Measurements from ENCODE around the gene RGS6.

Gene RGS6

DNA sequence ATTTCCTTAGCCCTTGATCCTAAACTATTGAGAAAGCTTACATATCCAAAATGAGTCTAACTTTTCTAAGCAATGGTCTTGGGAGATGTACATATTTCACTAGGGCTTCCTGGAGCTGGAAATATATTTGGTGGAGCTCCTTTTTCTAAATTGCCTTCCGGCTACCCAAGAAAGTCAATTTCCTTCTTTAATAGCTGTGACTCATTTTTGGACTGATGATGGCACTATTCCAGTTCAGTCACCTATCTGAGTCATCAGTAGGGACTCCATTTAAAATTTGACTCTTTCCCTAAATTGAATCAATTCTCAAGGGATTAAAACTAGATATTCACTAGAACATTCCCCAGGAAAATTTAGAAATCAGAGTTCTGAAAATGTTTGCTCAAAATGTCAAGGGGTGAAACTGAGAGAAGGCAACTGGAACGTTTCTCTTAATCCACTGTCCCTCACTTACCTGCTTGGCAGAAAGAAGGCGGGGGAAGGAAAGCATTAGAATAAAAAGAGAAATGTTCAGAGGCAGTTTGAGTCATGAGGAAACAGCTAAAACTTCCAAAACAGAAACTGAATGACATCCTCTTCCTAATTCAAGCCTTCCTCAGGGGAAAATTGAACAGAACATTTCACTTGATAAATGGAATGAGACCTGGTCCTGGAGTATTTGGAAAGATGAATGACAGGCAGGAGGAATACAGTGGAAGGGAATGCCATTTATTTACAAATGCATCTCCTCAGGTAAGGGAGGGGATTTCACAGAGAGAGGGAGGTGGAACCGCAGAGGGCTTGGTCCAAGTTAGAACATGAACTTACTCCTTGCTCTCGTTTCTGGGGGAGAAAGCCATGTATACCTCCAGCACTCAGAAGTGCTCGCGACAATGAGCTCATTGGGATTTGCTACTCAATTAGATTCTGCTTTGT is 91.2 kb downstream of the RGS6 start:
- no peak overlapping the region for H3K4me3 Mint-ChIP-seq

DNA sequence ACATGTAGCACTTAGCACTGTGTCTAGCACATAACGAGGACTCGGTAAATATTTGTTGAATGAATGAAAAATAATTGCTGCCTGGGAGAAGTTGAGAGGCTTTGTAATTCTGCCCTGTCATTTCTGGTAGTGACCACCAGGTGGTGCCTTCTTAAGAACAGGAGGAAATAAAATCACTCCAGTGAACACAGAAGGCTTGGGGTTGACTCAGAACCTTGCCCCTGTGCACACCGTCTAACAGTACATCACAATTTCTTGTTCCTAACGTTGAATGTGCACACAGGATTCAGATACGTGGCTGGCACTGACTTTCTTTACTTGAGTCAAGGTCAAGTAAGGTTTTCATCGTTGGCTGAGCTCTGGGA is 91.8 kb downstream of the RGS6 start:
- Mint-ChIP-seq H3K27me3 (peaks cover 35% of the 10 kb centered on the region), H3K4me1 (no peaks in the 10 kb centered on the region), H3K9me3 (no peaks in the 10 kb centered on the region), H3K36me3 (no peaks in the 10 kb centered on the region), H3K27ac (no peak overlapping the region), H3K4me3 (no peak overlapping the region)
- ATAC-seq: no peak

More for the DNA sequence above, 91.2 kb downstream of the RGS6 start:
- no peak for ATAC-seq
- Mint-ChIP-seq H3K36me3 (no peaks in the 10 kb centered on the region), H3K27me3 (peaks cover 35% of the 10 kb centered on the region), H3K27ac (no peak overlapping the region), H3K4me1 (no peaks in the 10 kb centered on the region), H3K9me3 (peaks cover 3% of the 10 kb centered on the region)

DNA sequence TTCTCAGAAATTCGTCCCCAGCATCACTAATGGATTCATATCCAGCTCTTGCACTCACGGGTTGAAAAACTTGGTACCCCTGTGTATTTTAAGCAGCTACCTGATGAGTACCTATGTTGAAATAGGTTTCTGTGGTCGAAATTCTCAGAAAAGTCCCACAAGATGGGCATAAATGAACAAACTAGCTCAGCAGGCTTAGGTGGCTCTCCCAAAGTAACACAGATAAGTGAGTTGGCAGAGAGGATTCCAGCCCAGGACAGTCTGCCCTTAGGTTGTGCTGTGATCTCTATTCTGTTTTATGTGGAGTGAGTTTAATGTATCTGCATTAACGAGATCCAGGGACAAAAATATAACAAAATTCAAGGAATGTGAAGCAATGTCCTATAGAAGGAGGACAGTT is 92.3 kb downstream of the RGS6 start:
- peaks cover 35% of the 10 kb centered on the region for H3K27me3 Mint-ChIP-seq
- no peak overlapping the region for H3K4me3 Mint-ChIP-seq
- no peak overlapping the region for H3K27ac Mint-ChIP-seq
- no peaks in the 10 kb centered on the region for H3K9me3 Mint-ChIP-seq
- ATAC-seq: no peak
- no peaks in the 10 kb centered on the region for H3K4me1 Mint-ChIP-seq
- no peaks in the 10 kb centered on the region for H3K36me3 Mint-ChIP-seq

DNA sequence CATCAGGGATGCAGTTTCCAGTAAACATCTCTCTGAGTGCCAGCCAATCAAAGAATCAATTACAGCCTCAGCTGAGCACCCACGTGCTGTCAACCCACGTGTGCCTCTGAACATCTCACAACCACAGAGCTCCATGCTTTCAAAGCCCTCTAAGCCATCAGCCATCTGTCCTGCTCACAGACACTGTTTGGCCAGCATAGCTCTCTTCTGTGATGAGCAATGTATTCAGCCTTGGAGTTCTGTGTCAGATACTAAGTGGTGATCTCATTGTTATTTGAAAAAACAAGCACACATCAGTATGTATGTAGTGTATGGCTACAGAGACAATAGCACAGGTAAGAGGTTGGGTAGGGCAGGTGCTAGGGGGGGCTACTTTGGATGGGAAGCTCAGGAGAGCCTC is 94.3 kb downstream of the RGS6 start:
- Mint-ChIP-seq H3K27me3 (peaks cover 23% of the 10 kb centered on the region), H3K36me3 (no peaks in the 10 kb centered on the region), H3K4me3 (no peak overlapping the region), H3K9me3 (peaks cover 3% of the 10 kb centered on the region), H3K4me1 (no peaks in the 10 kb centered on the region), H3K27ac (no peak overlapping the region)
- ATAC-seq: no peak

DNA sequence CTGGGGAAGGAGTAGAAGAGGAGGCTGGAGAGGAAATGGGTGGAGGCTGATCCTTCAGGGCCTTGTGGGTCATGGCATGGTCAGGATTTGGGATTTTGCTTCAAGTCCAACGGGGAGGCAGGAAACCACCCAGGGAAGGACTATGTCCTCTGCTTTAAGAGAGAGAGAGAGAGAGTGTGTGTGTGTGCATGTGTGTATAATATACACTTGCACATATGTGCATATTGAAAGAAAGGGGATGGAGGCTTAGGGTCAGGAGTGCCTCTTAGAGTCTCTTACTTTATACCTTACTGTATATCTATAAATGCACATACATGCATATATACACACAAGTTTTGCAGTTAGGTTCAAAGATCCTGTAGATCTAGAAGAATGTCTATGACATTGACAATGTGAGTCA is 94.8 kb downstream of the RGS6 start:
- no peak for ATAC-seq
- Mint-ChIP-seq H3K4me3 (no peak overlapping the region), H3K27me3 (peaks cover 18% of the 10 kb centered on the region), H3K27ac (no peak overlapping the region), H3K36me3 (no peaks in the 10 kb centered on the region), H3K4me1 (no peaks in the 10 kb centered on the region), H3K9me3 (peaks cover 3% of the 10 kb centered on the region)

DNA sequence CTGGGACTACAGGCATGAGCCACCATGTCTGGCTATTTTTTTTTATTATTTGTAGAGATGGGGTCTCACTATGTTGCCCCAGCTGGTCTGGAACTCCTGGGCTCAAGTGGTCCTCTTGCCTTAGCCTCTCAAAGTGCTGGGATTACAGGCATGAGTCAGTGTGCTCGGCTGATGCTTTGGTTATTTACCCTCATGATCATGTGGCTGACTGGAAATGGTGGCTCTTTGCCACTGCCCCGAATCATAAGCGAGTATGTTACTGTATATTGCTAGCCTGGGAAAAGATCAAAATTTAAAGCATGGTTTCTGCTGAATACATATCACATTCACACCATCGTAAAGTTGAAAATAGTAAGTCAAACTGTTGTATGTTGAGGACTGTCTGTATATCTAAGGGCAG is 101.1 kb downstream of the RGS6 start:
- Mint-ChIP-seq H3K4me1 (no peaks in the 10 kb centered on the region), H3K27me3 (no peaks in the 10 kb centered on the region), H3K4me3 (no peak overlapping the region), H3K9me3 (peaks cover 3% of the 10 kb centered on the region), H3K27ac (no peak overlapping the region), H3K36me3 (no peaks in the 10 kb centered on the region)
- ATAC-seq: no peak

DNA sequence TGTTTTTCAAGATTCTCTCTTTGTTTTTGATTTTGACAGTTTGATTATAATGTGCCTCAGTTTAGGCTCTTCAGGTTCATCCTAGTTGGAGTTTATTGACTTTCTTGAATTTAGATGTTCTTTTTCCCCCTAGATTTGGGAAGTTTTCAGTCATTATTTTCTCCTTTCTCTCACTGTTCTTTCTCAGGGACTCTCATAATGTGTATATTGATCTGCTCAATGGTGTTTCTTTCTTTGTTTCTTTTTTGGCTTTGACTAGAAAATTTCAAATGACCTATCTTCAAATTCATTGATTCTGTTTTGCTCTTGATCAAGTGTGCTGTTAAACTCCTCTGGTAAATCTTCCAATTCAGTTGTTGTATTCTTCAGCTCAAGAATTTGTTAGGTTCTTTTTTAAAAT is 108.3 kb downstream of the RGS6 start:
- no peak overlapping the region for H3K4me3 Mint-ChIP-seq
- H3K27ac Mint-ChIP-seq: no peak overlapping the region
- peaks cover 20% of the 10 kb centered on the region for H3K9me3 Mint-ChIP-seq
- H3K4me1 Mint-ChIP-seq: no peaks in the 10 kb centered on the region
- no peaks in the 10 kb centered on the region for H3K36me3 Mint-ChIP-seq
- ATAC-seq: no peak
- peaks cover 51% of the 10 kb centered on the region for H3K27me3 Mint-ChIP-seq

DNA sequence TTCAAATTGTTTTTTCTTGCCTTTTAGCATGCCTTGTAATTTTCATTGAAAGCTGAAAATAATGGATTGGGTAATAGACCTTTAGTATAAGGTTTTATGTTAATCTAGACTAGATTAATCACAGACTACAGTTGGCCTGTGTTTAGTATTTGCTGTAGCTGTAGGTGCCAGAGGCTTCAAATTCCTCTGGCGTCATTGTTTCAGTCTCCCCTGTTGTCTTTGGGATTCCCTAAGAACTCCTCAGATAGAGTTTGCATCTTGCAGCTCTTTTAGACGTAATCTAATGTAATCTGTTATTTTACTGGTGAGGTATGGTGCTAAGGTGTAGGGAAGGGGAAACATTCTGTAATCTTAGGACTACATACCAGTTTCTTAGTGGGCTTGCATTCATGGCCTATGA is 113.0 kb downstream of the RGS6 start:
- Mint-ChIP-seq H3K4me3 (no peak overlapping the region), H3K27ac (no peak overlapping the region), H3K27me3 (peaks cover 56% of the 10 kb centered on the region), H3K9me3 (peaks cover 11% of the 10 kb centered on the region), H3K36me3 (no peaks in the 10 kb centered on the region), H3K4me1 (no peaks in the 10 kb centered on the region)
- ATAC-seq: no peak

DNA sequence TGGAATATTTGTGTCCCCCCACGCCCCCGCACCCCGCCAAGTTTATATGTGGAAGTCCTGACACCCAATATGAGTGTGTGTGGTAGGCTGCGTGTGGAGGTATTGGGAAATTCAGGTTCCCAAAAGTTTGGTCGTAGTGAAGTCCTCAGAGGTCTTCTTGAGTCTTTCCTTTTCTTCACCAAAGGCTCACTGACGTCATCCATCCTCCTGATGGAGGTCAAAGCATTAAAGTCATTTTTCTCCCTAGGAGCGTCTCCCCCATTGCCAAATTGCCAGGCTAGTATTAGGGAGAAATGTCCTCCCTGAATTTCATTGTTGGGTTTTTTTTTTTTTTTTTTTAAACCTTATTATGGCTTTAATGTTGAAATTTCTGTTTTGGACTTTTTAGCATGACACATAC is 113.7 kb downstream of the RGS6 start:
- H3K9me3 Mint-ChIP-seq: peaks cover 7% of the 10 kb centered on the region
- H3K4me1 Mint-ChIP-seq: no peaks in the 10 kb centered on the region
- no peak overlapping the region for H3K4me3 Mint-ChIP-seq
- no peaks in the 10 kb centered on the region for H3K36me3 Mint-ChIP-seq
- no peak overlapping the region for H3K27ac Mint-ChIP-seq
- ATAC-seq: no peak
- peaks cover 56% of the 10 kb centered on the region for H3K27me3 Mint-ChIP-seq

DNA sequence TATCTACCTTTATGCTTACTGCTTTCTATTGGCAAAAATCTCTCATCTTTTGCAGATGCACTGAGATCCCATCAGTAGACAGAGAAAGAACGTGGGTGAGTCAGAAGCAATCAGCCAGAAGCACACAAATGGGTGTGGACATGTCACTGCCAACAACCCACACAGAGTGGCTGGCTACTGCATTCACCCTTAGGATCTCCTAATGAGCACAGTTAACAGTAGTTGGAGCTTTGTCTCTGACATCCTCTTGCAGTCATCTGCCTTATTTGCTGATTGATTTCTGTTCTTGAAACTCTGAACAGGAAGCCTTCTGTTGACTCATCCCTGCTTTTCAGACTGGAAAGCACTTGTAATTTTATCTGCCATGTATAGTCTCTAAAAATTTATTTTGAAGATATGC is 117.2 kb downstream of the RGS6 start:
- peaks cover 62% of the 10 kb centered on the region for H3K27me3 Mint-ChIP-seq

DNA sequence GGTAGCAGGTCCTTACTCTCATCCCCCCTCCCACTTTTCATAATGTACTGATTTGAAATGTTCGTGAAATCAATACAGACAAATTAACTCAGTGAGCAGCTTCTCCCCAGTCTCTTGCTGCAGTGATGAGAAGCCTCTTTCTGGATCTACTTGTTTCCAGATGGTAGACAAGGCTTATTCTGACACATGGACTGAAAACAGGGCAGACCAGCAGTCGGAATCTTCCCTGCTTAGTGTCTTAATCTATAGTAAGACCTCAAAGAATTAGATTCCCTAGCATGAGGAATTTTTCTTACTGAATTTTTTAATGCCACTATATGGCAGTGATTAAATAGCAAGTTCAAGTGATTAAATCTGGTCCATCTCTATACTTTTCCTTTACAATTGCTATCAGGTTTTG is 120.1 kb downstream of the RGS6 start:
- H3K36me3 Mint-ChIP-seq: no peaks in the 10 kb centered on the region
- no peak for ATAC-seq
- peaks cover 37% of the 10 kb centered on the region for H3K27me3 Mint-ChIP-seq
- H3K9me3 Mint-ChIP-seq: no peaks in the 10 kb centered on the region
- H3K4me1 Mint-ChIP-seq: no peaks in the 10 kb centered on the region
- H3K27ac Mint-ChIP-seq: no peak overlapping the region
- no peak overlapping the region for H3K4me3 Mint-ChIP-seq

More for the DNA sequence above, 117.2 kb downstream of the RGS6 start:
- Mint-ChIP-seq H3K4me3 (no peak overlapping the region), H3K9me3 (no peaks in the 10 kb centered on the region), H3K27ac (no peak overlapping the region), H3K36me3 (no peaks in the 10 kb centered on the region), H3K4me1 (no peaks in the 10 kb centered on the region)
- ATAC-seq: peak; percentile 77

DNA sequence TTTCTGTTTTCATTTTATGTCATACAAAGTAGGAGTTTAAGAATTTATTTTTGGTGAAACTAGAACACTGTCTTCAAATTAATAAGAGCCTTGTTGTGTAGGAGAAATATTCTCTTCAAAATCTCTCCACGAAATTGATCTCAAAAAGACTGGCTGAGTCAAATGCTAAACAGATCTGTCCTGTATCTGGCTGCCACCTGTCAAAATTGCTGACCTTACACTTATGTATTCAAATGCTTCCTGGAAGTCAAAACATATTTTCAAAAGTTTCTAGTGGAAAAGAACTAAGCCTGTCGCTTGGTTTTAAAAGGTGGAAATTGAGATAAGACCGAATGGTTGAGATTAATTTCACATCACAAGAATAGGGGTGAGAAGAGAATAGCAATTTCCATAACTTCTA is 121.4 kb downstream of the RGS6 start:
- no peak for ATAC-seq
- Mint-ChIP-seq H3K27me3 (peaks cover 37% of the 10 kb centered on the region), H3K36me3 (no peaks in the 10 kb centered on the region), H3K4me1 (no peaks in the 10 kb centered on the region), H3K4me3 (no peak overlapping the region), H3K27ac (no peak overlapping the region), H3K9me3 (no peaks in the 10 kb centered on the region)

DNA sequence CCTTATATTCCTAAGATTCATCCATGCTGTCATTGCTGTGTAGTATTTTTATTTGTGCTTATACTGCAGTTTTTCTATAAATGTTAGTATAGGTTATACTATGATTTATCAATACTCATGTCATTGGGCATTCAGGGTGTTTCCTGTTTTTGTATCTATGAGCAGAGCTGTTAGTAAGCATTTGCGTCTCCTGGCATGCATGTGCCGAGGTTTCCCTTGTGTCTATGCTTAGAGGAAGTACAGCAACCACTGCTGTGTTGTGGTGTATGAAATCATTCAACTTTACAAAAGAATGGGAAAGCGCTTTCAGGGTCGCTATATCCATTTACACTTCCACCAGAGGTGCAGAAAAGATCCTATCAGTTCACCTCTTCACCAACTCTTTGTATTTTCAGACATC is 122.7 kb downstream of the RGS6 start:
- Mint-ChIP-seq H3K4me3 (no peak overlapping the region), H3K4me1 (no peaks in the 10 kb centered on the region), H3K9me3 (no peaks in the 10 kb centered on the region), H3K36me3 (no peaks in the 10 kb centered on the region), H3K27ac (no peak overlapping the region), H3K27me3 (peaks cover 32% of the 10 kb centered on the region)
- ATAC-seq: no peak

DNA sequence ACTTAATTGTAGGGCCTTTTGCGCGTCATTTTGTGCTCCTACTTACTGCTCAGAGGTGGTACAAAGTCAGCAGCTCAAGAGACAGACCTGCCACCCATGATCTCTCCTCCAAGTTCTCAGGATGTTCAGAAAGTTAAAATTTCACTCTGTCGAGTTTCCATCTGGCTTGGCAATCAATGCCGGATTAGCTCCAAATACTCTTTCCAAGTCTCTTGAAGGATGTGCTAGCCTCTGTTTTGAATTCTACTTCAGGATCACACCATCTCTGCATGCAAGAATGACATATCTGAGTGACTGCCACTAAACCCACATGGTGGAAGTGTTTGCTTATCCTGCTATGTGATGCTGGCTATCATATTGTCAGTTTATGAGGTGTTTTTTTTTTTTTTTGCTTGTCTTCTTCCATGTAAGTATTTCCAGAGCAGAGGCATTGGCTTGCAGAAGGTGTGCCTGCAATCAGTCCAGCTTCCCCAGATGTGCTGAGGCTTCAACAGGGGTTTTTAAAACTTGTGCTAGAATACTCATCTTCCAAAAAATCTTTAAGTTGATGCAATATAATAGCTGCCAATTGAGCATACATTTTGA is 125.6 kb downstream of the RGS6 start:
- no peak for ATAC-seq
- H3K4me3 Mint-ChIP-seq: no peak overlapping the region

DNA sequence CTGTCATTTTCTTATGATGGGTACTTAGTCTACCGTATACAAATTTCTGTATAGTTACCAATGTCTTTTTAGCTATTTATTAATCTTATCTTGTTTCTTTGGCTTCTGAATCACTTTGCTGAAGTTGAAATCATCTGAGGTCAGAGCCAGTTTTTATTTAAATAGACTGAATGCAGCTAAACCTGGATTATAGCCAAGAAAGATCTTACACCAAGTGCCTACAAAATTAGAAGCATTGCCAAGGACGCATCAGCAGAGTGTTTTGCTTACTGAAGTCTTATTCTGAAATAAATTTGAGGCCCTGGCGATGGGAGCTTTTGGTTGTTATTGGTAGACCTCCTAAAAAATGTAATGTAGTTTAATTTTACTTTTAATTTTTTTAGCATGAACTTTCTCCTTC is 128.2 kb downstream of the RGS6 start:
- no peak overlapping the region for H3K27ac Mint-ChIP-seq
- ATAC-seq: no peak
- H3K9me3 Mint-ChIP-seq: no peaks in the 10 kb centered on the region
- H3K36me3 Mint-ChIP-seq: no peaks in the 10 kb centered on the region
- no peaks in the 10 kb centered on the region for H3K4me1 Mint-ChIP-seq
- H3K27me3 Mint-ChIP-seq: peaks cover 17% of the 10 kb centered on the region
- H3K4me3 Mint-ChIP-seq: no peak overlapping the region

More for the DNA sequence above, 125.6 kb downstream of the RGS6 start:
- Mint-ChIP-seq H3K9me3 (no peaks in the 10 kb centered on the region), H3K27me3 (peaks cover 19% of the 10 kb centered on the region), H3K4me1 (no peaks in the 10 kb centered on the region), H3K27ac (no peak overlapping the region), H3K36me3 (no peaks in the 10 kb centered on the region)

DNA sequence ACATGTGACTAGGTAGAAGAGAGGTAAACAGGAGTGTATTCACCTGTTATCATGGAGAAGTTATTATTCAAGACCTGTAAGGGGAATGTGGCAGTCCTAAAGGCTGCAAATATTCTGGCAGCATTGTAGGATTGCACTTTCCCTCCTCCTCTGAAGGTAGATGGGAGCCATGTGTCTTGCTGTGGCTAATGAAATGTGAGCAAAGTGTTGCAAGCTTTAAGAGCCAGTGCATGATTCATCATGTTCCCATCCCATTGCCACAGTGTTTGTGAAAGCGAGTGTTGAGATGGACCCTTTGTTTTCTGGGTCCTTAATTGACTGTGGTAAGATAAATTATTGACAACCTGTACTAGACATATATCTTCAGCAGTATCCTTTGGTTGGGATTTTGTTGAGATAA is 128.7 kb downstream of the RGS6 start:
- H3K4me1 Mint-ChIP-seq: no peaks in the 10 kb centered on the region
- no peak overlapping the region for H3K4me3 Mint-ChIP-seq
- no peak overlapping the region for H3K27ac Mint-ChIP-seq
- peaks cover 17% of the 10 kb centered on the region for H3K27me3 Mint-ChIP-seq
- no peaks in the 10 kb centered on the region for H3K36me3 Mint-ChIP-seq
- no peak for ATAC-seq
- no peaks in the 10 kb centered on the region for H3K9me3 Mint-ChIP-seq

Data from stimulated activated memory B cell treated with anti-CD40 and anti-IgM and Interleukin-4, amounts not matched to agents 10 μg/mL and 1 μg/mL and 100 μg/mL, for 72 hours (primary cell).